BJ (cell line): ENCODE results near the gene FCN2. TPM values are rescaled to one million over a fixed set of nuclear protein-coding genes. Genes with fewer than 3 reads are reported as not detected.

Source experiments
- CTCF ChIA-PET: fragments of 350-600 bp; formaldehyde crosslinking; extraction: SDS; loops from one replicate; lab custom pipeline; 2021; ENCODE audit warnings: antibody characterized with exemption, inconsistent platforms; lab: Yijun Ruan, JAX
- POLR2A ChIA-PET: fragments of 300-600 bp; sonication (Branson Sonifier 250); formaldehyde crosslinking; extraction: SDS; loops from one replicate; lab custom pipeline; 2021; ENCODE audit warnings: antibody characterized with exemption; lab: Charles Lee
- DNase-seq: peaks from one replicate; pipeline ENCODE4 v3.0.0-alpha.2; 2011; ENCODE audit warnings: low read depth
- H3K27me3 ChIP-seq: 2 replicates; pipeline ENCODE4 v1.6.0; 2011; ENCODE audit warnings: low read length; ENCODE audit not compliant: control insufficient read depth, insufficient read depth
- H3K36me3 ChIP-seq: 2 replicates; pipeline ENCODE4 v1.5.1; 2011; ENCODE audit warnings: low read length; ENCODE audit not compliant: control insufficient read depth, insufficient read depth
- H3K4me3 ChIP-seq: 2 replicates; pipeline ENCODE4 v1.5.1; 2011; ENCODE audit warnings: low read depth, mild to moderate bottlenecking, control low read depth, low read length
- polyA minus RNA-seq: library from RNA; depleted of rRNA, polyadenylated mRNA; stranded (reverse); fragments of >200 nt; gene quantifications from 2 replicates; pipeline ENCODE4 v1.2.3, GENCODE V29; 2011; rRNA and poly(A)+ RNA removed
- polyA plus RNA-seq: library from polyadenylated mRNA; depleted of rRNA; stranded (reverse); fragments of >200 nt; gene quantifications from 2 replicates; pipeline ENCODE4 v1.2.3, GENCODE V29; 2011; rRNA removed
- TF ChIP-seq, protein P1 (sequence below): IDR thresholded peaks from 2 replicates; pipeline ENCODE4 v1.5.1; 2011; ENCODE audit warnings: low read depth, mild to moderate bottlenecking, control low read depth, inconsistent platforms, low read length, moderate library complexity; ENCODE audit not compliant: insufficient read depth

FCN2 gene
- not detected in 2 replicates for polyA plus RNA-seq
- not detected in 2 replicates for polyA minus RNA-seq

DNA sequence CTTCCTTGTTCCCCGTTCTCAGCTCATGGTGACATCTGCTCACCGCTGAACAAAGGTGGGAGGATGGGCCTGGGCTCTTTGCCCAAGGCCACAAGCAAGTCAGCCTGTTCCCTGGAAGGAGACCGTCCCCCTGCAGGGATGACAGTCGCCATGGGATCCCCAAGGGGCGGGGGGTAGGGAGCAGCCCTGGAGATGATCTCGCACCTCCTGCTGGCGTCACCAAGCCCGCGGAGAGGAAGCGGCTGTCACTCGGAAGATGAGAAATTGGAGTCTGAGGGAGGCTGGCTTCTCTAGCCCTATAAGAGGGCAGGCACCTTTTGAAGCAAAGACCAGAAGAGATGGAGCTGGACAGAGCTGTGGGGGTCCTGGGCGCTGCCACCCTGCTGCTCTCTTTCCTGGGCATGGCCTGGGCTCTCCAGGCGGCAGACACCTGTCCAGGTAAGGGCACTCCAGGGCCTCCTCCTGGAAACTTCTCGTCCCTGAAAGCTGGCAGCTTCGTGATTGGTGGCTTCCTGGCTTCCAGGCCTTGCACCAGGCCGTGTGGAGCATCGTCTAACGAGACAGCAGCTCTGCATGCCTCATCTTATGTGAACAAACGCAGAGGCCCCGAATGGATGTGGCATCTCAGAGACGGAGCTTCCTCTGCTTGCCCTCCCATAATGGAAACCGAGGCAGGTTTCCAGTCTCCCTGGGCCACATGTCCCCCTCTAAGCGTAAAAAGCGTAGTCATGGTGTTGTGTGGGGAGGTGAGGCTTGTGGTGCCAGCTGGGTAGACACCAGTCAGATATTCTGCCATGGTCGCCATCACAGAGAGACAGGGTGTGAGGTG, at the start of gene FCN2:
TSS of gene FCN2 (plus strand) at position 327 of the 829 bp plus-strand sequence. CDS start at position 339, 12 bp downstream.
- Histone ChIP-seq H3K4me3 (no peak within 1 kb of the TSS), H3K27me3 (peaks cover 1% of the 10 kb centered on the region; the same call in 1 of the 2 replicates), H3K36me3 (no peaks in the 10 kb centered on the region)
- ChIA-PET CTCF (no interaction called here), POLR2A (no interaction called here)
- TF ChIP-seq, protein P1, sequence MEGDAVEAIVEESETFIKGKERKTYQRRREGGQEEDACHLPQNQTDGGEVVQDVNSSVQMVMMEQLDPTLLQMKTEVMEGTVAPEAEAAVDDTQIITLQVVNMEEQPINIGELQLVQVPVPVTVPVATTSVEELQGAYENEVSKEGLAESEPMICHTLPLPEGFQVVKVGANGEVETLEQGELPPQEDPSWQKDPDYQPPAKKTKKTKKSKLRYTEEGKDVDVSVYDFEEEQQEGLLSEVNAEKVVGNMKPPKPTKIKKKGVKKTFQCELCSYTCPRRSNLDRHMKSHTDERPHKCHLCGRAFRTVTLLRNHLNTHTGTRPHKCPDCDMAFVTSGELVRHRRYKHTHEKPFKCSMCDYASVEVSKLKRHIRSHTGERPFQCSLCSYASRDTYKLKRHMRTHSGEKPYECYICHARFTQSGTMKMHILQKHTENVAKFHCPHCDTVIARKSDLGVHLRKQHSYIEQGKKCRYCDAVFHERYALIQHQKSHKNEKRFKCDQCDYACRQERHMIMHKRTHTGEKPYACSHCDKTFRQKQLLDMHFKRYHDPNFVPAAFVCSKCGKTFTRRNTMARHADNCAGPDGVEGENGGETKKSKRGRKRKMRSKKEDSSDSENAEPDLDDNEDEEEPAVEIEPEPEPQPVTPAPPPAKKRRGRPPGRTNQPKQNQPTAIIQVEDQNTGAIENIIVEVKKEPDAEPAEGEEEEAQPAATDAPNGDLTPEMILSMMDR: no peak
- no peak for DNase-seq

DNA sequence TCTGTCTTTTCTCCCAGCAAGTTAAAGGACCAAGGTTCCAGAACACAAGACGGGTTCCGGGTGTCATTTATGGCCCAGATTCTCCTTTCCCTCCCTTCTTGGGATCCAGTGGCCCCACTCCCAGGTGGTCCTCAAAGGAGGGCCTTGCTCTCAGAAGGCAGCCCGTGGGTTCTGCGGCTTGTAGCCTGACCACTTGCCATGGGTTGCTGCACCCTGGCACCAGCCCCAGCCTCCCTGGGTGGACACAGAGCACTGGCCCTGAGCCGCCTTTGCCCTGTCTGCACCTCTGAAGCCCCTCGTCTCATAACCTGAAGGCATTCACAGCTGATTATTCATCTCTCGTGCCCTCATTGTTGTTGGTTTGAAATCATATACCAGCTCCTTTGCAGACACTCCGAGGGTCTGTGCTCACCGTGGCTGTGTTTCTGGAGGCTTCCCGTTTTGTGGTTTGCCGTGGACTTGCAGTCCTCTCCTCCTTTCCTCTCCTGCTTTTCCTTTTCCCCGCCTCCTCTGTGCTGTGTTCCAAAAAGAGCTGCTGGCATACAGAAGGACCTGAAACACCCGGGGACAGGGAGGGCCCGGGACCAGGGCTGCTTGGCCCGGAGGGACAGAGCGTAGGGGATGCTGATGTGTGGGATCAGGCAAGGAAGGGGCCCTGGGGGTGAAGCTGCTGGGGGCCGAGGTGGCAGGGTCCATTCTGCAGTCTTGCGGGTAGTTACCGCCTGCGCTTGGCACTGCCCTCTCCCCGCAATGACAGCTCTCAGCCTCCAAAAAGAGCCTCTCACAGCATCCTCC, 49.5 kb upstream of the FCN2 start:
- DNase-seq: no peak
- TF ChIP-seq, protein P1: no peak
- ChIA-PET POLR2A (no interaction called here), CTCF (no interaction called here)
- Histone ChIP-seq H3K36me3 (peaks cover 85% of the 10 kb centered on the region), H3K4me3 (no peak overlapping the region), H3K27me3 (no peaks in the 10 kb centered on the region)

DNA sequence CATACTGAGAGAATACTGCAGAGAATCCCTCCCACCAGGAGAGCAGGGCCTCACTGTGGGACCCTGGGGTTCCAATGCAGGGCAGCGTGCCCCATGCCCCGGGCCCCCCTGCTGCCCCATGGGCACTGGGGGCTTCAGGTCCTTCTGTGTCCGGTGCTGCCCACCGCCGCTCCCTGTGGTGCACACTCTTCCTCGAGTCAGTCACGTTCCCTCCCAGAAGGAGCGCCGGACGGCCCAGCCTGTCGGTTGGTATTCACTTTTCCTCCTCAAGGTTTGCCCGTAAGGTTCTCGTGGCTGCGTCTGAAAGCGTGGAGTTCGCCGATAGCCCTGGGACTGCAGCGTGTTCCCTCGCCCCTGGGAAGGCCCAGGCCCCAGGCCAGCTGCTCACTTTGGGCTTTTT, 48.1 kb upstream of the FCN2 start:
- no peaks in the 10 kb centered on the region for H3K27me3 ChIP-seq
- TF ChIP-seq, protein P1: no peak
- ChIA-PET POLR2A (no interaction called here), CTCF (no interaction called here)
- no peak for DNase-seq
- H3K4me3 ChIP-seq: no peak overlapping the region
- peaks cover 80% of the 10 kb centered on the region for H3K36me3 ChIP-seq

DNA sequence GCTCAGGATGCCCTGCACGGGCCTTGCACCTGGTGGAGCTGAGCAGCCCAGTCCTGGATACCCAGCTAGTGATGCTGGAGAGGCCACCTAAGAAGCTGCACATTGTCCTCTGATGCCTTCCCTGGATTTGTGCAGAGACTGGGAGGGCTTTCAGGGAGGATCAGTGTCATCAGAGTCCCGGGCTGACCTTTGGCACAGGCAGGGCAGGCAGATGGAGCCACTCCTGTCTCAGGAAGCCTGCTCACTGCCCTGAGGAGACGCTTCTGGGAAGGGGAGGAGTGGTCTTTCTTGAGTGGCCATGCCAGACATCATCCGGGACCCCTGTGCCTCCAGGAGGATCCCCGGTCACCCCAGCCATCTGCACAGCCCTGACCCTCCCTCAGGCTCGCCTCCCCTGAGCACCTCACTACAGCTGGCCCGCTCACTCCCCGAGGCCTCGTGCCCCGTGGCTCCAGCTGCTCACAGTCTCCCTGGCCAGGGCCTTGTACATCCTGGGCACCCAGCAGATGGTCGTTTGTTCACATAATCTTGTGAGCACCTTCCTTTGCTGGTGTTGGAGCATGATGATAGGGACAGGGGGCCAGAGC, 47.2 kb upstream of the FCN2 start:
- H3K4me3 ChIP-seq: no peak overlapping the region
- TF ChIP-seq, protein P1: no peak
- ChIA-PET CTCF (no interaction called here), POLR2A (no interaction called here)
- no peak for DNase-seq
- peaks cover 76% of the 10 kb centered on the region for H3K36me3 ChIP-seq
- no peaks in the 10 kb centered on the region for H3K27me3 ChIP-seq
